ENCODE results near the gene S1PR5.

S1PR5 gene

GRCh38 chr19:10464456-10464855, 52.8 kb downstream of the S1PR5 start:
- DNase-seq = no peak
